WTC11 (cell line): ENCODE results near the gene SEMA4A. TPM values are rescaled to one million over a fixed set of nuclear protein-coding genes. Genes with fewer than 3 reads are reported as not detected.

Source experiments
- ATAC-seq: fragments of 200-7000 bp; cut with Tn5 transposase; 2 replicates; pipeline ENCODE4 v1.10.0; 2021; ENCODE audit warnings: mild to moderate bottlenecking, moderate library complexity
- CTCF ChIA-PET: fragments of 300-600 bp; sonication (Branson Sonifier 250); formaldehyde crosslinking; loops from one replicate; lab custom pipeline; 2021; ENCODE audit warnings: antibody characterized with exemption; lab: Charles Lee
- POLR2A ChIA-PET: fragments of 350-600 bp; sonication (Branson Sonifier 250); formaldehyde crosslinking; loops from one replicate; lab custom pipeline; 2021; ENCODE audit warnings: antibody characterized with exemption; lab: Charles Lee
- DNase-seq: peaks from one replicate; pipeline ENCODE4 v3.0.0; 2021; ENCODE audit warnings: low spot score
- H3K27ac Mint-ChIP-seq: 2 replicates; pipeline ENCODE4 v1.8.0; 2021; ENCODE audit warnings: mixed read lengths
- H3K27me3 Mint-ChIP-seq: 2 replicates; pipeline ENCODE4 v1.8.0; 2021; ENCODE audit warnings: low read depth, mild to moderate bottlenecking, moderate library complexity, mixed read lengths
- H3K36me3 Mint-ChIP-seq: 2 replicates; pipeline ENCODE4 v1.8.0; 2021; ENCODE audit warnings: mixed read lengths
- H3K4me1 Mint-ChIP-seq: 2 replicates; pipeline ENCODE4 v1.8.0; 2022; ENCODE audit warnings: mixed read lengths
- H3K4me3 Mint-ChIP-seq: 2 replicates; pipeline ENCODE4 v1.8.0; 2021; ENCODE audit warnings: mild to moderate bottlenecking, moderate library complexity, mixed read lengths
- H3K9me3 Mint-ChIP-seq: 2 replicates; pipeline ENCODE4 v1.8.0; 2021; ENCODE audit warnings: mixed read lengths
- ATF1 ChIP-seq: sonication (generic); formaldehyde crosslinking; IDR thresholded peaks from 2 replicates; pipeline ENCODE4 v1.8.1; 2023; ENCODE audit warnings: mild to moderate bottlenecking, moderate library complexity, missing genetic modification reagents
- CREM ChIP-seq: sonication (generic); formaldehyde crosslinking; IDR thresholded peaks from 2 replicates; pipeline ENCODE4 v1.8.1; 2022; ENCODE audit warnings: mild to moderate bottlenecking, missing genetic modification reagents, moderate library complexity
- CTCF ChIP-seq: fragments of 200-600 bp; IDR thresholded peaks from 2 replicates; pipeline ENCODE4 v1.8.0; 2022; ENCODE audit warnings: antibody characterized with exemption
- ERG ChIP-seq: fragments of 250-450 bp; sonication (Bioruptor Pico); IDR thresholded peaks from 2 replicates; pipeline ENCODE4 v1.8.0; 2021; ENCODE audit warnings: mild to moderate bottlenecking
- GABPB1 ChIP-seq: sonication (generic); formaldehyde crosslinking; IDR thresholded peaks from 2 replicates; pipeline ENCODE4 v1.8.1; 2023; ENCODE audit warnings: mild to moderate bottlenecking, missing genetic modification reagents
- IRF1 ChIP-seq: sonication (generic); formaldehyde crosslinking; IDR thresholded peaks from 2 replicates; pipeline ENCODE4 v1.8.0; 2023; ENCODE audit warnings: missing genetic modification reagents
- IRF2 ChIP-seq: sonication (generic); formaldehyde crosslinking; IDR thresholded peaks from 2 replicates; pipeline ENCODE4 v1.8.0; 2022; ENCODE audit warnings: low read depth, missing genetic modification reagents, borderline replicate concordance
- KAT7 ChIP-seq: sonication (generic); formaldehyde crosslinking; IDR thresholded peaks from 2 replicates; pipeline ENCODE4 v1.8.1; 2023; ENCODE audit warnings: missing genetic modification reagents, mild to moderate bottlenecking, borderline replicate concordance
- MXD4 ChIP-seq: fragments of 250-450 bp; sonication (Bioruptor Pico); IDR thresholded peaks from 2 replicates; pipeline ENCODE4 v1.8.0; 2021; ENCODE audit warnings: mild to moderate bottlenecking, moderate library complexity, borderline replicate concordance
- OVOL2 ChIP-seq: fragments of 250-450 bp; sonication (Bioruptor Pico); IDR thresholded peaks from 2 replicates; pipeline ENCODE4 v1.9.0; 2021; ENCODE audit warnings: mild to moderate bottlenecking, borderline replicate concordance
- SP1 ChIP-seq: sonication (generic); formaldehyde crosslinking; conservative IDR thresholded peaks from 2 replicates; pipeline ENCODE4 v1.8.1; 2022; ENCODE audit warnings: missing genetic modification reagents
- TP53 ChIP-seq: sonication (generic); formaldehyde crosslinking; IDR thresholded peaks from 2 replicates; pipeline ENCODE4 v1.8.1; 2023; ENCODE audit warnings: mild to moderate bottlenecking, missing genetic modification reagents
- total RNA-seq: library from RNA; stranded (reverse); gene quantifications from 3 replicates; pipeline ENCODE4 v1.2.3, GENCODE V29; 2021
- TF ChIP-seq, protein P1 (sequence below): fragments of 250-450 bp; sonication (Bioruptor Pico); IDR thresholded peaks from 2 replicates; pipeline ENCODE4 v1.9.0; 2021; ENCODE audit warnings: mild to moderate bottlenecking
- TF ChIP-seq, protein P2 (sequence below): fragments of 250-450 bp; sonication (Bioruptor Pico); IDR thresholded peaks from 2 replicates; pipeline ENCODE4 v1.9.0; 2021; ENCODE audit warnings: moderate library complexity, mild to moderate bottlenecking, inconsistent platforms, borderline replicate concordance
- TF ChIP-seq, protein P3 (sequence below): fragments of 250-450 bp; sonication (Bioruptor Pico); IDR thresholded peaks from 2 replicates; pipeline ENCODE4 v1.9.0; 2021; ENCODE audit warnings: mild to moderate bottlenecking, borderline replicate concordance

The SEMA4A gene
- total RNA-seq, 1 experiment from 2014 or later, result 12.4 TPM

GRCh38 chr1:156129687-156130577 is 23.5 kb upstream of the SEMA4A start (continued):
- TF ChIP-seq ERG (CRISPR knock-in tag), result no peak
- peak; percentile 93 for TF ChIP-seq CTCF
- TF ChIP-seq MXD4 (CRISPR knock-in tag), result no peak
- 0 out of 2 replicates have a peak, but pooled peaks have one; percentile 45 for TF ChIP-seq SP1
- TF ChIP-seq, protein P1, sequence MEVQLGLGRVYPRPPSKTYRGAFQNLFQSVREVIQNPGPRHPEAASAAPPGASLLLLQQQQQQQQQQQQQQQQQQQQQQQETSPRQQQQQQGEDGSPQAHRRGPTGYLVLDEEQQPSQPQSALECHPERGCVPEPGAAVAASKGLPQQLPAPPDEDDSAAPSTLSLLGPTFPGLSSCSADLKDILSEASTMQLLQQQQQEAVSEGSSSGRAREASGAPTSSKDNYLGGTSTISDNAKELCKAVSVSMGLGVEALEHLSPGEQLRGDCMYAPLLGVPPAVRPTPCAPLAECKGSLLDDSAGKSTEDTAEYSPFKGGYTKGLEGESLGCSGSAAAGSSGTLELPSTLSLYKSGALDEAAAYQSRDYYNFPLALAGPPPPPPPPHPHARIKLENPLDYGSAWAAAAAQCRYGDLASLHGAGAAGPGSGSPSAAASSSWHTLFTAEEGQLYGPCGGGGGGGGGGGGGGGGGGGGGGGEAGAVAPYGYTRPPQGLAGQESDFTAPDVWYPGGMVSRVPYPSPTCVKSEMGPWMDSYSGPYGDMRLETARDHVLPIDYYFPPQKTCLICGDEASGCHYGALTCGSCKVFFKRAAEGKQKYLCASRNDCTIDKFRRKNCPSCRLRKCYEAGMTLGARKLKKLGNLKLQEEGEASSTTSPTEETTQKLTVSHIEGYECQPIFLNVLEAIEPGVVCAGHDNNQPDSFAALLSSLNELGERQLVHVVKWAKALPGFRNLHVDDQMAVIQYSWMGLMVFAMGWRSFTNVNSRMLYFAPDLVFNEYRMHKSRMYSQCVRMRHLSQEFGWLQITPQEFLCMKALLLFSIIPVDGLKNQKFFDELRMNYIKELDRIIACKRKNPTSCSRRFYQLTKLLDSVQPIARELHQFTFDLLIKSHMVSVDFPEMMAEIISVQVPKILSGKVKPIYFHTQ (CRISPR knock-in tag), result no peak
- TF ChIP-seq OVOL2 (CRISPR knock-in tag), result no peak
- no peak for TF ChIP-seq KAT7 (CRISPR knock-in tag)

GRCh38 chr1:156130578-156130942 is 22.8 kb upstream of the SEMA4A start:
- Mint-ChIP-seq H3K27me3 (no peaks in the 10 kb centered on the region; the same call in 1 of the 2 replicates), H3K9me3 (no peaks in the 10 kb centered on the region), H3K27ac (no peak overlapping the region)
- POLR2A ChIA-PET, result interaction anchor here (1.0 to 2.7 kb wide), 7 partner anchors 15 to 152 kb away, joined by 3 to 24 read pairs (median 4); partner anchors contain the start of genes ARHGEF2, MEX3A and RAB25
- TF ChIP-seq CTCF, result peak; percentile 7; the same call in 1 of the 2 replicates
- TF ChIP-seq CREM (CRISPR knock-in tag), result no peak
- no peak for TF ChIP-seq TP53 (CRISPR knock-in tag)
- no peak for TF ChIP-seq ATF1 (CRISPR knock-in tag)
- TF ChIP-seq, all 79 proteins: peak for 1
- Mint-ChIP-seq H3K36me3 (peaks cover 6% of the 10 kb centered on the region), H3K4me3 (no peak overlapping the region), H3K4me1 (peaks cover 25% of the 10 kb centered on the region)
- ATAC-seq (no peak), DNase-seq (no peak)
- CTCF ChIA-PET, result interaction anchor here (0.5 to 28.0 kb wide), 37 partner anchors 7 to 212 kb away, joined by 3 to 1176 read pairs (median 5); partner anchors contain the start of genes ARHGEF2, BGLAP, KHDC4 and LAMTOR2

DNA sequence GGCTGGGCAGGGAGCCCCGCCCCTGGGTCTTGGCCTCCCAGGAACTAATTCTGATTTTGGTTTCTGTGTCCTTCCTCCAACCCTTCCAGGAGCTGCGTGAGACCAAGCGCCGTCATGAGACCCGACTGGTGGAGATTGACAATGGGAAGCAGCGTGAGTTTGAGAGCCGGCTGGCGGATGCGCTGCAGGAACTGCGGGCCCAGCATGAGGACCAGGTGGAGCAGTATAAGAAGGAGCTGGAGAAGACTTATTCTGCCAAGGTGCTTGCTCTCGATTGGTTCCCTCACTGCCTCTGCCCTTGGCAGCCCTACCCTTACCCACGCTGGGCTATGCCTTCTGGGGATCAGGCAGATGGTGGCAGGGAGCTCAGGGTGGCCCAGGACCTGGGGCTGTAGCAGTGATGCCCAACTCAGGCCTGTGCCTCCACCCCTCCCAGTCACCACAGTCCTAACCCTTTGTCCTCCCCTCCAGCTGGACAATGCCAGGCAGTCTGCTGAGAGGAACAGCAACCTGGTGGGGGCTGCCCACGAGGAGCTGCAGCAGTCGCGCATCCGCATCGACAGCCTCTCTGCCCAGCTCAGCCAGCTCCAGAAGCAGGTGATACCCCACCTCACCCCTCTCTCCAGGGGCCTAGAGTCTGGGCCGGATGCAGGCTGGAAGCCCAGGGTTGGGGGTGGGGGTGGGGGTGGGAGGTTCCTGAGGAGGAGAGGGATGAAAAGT is 18.5 kb upstream of the SEMA4A start:
- Mint-ChIP-seq H3K9me3 (no peaks in the 10 kb centered on the region), H3K4me3 (no peak overlapping the region), H3K4me1 (peaks cover 3% of the 10 kb centered on the region), H3K27ac (no peak overlapping the region), H3K27me3 (no peaks in the 10 kb centered on the region), H3K36me3 (peaks cover 12% of the 10 kb centered on the region)
- POLR2A ChIA-PET, result interaction anchor here (0.6 kb wide), 1 partner anchor 127 kb away, joined by 6 read pairs; no protein-coding TSS in a partner anchor
- CTCF ChIA-PET, result interaction anchor here (0.6 to 28.0 kb wide), 7 partner anchors 9 to 111 kb away, joined by 3 to 1176 read pairs (median 3); partner anchors contain the start of gene MEX3A
- DNase-seq, result no peak
- ATAC-seq, result no peak
- TF ChIP-seq, protein P2, sequence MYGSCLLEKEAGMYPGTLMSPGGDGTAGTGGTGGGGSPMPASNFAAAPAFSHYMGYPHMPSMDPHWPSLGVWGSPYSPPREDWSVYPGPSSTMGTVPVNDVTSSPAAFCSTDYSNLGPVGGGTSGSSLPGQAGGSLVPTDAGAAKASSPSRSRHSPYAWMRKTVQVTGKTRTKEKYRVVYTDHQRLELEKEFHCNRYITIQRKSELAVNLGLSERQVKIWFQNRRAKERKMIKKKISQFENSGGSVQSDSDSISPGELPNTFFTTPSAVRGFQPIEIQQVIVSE (CRISPR knock-in tag), result no peak
- TF ChIP-seq, protein P3, sequence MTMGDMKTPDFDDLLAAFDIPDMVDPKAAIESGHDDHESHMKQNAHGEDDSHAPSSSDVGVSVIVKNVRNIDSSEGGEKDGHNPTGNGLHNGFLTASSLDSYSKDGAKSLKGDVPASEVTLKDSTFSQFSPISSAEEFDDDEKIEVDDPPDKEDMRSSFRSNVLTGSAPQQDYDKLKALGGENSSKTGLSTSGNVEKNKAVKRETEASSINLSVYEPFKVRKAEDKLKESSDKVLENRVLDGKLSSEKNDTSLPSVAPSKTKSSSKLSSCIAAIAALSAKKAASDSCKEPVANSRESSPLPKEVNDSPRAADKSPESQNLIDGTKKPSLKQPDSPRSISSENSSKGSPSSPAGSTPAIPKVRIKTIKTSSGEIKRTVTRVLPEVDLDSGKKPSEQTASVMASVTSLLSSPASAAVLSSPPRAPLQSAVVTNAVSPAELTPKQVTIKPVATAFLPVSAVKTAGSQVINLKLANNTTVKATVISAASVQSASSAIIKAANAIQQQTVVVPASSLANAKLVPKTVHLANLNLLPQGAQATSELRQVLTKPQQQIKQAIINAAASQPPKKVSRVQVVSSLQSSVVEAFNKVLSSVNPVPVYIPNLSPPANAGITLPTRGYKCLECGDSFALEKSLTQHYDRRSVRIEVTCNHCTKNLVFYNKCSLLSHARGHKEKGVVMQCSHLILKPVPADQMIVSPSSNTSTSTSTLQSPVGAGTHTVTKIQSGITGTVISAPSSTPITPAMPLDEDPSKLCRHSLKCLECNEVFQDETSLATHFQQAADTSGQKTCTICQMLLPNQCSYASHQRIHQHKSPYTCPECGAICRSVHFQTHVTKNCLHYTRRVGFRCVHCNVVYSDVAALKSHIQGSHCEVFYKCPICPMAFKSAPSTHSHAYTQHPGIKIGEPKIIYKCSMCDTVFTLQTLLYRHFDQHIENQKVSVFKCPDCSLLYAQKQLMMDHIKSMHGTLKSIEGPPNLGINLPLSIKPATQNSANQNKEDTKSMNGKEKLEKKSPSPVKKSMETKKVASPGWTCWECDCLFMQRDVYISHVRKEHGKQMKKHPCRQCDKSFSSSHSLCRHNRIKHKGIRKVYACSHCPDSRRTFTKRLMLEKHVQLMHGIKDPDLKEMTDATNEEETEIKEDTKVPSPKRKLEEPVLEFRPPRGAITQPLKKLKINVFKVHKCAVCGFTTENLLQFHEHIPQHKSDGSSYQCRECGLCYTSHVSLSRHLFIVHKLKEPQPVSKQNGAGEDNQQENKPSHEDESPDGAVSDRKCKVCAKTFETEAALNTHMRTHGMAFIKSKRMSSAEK (CRISPR knock-in tag), result no peak
- no peak for TF ChIP-seq GABPB1 (CRISPR knock-in tag)
- no peak for TF ChIP-seq IRF2
- TF ChIP-seq IRF1 (CRISPR knock-in tag), result no peak
